GM21786 (cell line): ENCODE results near the gene IKZF4.
A peak's percentile ranks its signal among the peaks of the same experiment; 100 is the strongest.
"Not testable (repeated sequence)": the region's sequence is repeated elsewhere in the genome, so short reads cannot be mapped to it uniquely, and the experiment has no call there.

Experiments used
- ATAC-seq: cut with Tn5 transposase; IDR thresholded peaks from one replicate; pipeline ENCODE4 v1.9.1; 2021; ENCODE audit not compliant: unreplicated experiment

The IKZF4 gene

DNA sequence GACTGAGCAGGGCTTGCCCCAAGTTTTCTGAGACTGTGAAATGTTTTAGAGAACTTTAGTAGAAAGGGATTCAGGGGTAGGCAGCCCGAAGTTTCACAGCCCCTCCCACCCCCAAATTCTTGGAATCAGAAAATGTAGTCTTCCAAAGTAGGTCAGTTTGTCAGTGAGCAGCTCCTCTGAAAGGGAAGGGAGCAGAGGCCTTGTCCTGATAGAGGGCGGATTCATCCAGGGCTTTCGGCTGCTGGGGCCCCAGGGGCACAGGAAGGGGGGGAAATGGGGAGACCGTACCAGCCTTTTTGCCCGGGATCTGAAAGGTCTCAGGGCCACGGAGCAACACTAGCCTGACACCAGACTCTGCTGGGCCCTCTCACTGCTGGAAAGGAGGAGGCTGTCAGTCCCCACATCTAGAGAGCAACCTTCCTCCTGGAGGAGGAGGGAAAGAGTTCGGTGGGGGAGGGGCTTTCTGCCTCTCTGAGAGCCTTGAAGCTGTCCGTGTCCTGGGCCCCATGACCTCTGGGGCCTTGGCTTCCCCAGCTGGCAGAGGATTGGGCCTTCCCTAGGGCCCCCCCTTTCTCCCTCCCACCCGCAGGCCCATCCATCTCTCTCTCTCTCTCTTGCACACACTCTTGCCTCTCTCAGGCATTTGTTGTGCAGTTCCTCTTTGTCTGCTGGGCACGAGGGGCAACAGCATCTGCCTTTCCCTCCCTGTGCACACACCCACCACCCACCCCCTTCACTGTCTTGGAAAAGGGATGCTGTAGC, at the start of gene IKZF4:
TSS of gene IKZF4 (plus strand) at position 621 of the 762 bp plus-strand sequence. CDS start 451 bp downstream, outside the sequence.
- ATAC-seq: no peak

DNA sequence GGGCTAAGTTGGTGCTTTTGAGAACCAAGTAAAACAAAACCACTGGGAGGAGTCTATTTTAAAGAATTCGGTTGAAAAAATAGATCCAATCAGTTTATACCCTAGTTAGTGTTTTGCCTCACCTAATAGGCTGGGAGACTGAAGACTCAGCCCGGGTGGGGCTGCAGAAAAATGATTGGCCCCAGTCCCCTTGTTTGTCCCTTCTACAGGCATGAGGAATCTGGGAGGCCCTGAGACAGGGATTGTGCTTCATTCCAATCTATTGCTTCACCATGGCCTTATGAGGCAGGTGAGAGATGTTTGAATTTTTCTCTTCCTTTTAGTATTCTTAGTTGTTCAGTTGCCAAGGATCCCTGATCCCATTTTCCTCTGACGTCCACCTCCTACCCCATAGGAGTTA, 48.8 kb upstream of the IKZF4 start:
- no peak for ATAC-seq

DNA sequence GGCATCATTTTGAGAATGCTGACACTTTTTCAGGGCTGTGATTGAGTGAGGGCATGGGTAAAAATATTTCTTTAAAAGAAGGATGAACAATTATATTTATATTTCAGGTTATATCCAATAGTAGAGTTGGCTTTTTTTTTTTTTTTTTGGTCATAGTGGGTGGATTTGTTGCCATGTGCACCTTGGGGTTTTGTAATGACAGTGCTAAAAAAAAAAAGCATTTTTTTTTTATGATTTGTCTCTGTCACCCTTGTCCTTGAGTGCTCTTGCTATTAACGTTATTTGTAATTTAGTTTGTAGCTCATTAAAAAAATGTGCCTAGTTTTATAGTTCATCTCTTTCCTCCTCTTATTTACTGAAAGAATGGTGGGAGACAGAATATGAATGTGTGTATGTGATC, 48.4 kb upstream of the IKZF4 start:
- ATAC-seq: no peak

DNA sequence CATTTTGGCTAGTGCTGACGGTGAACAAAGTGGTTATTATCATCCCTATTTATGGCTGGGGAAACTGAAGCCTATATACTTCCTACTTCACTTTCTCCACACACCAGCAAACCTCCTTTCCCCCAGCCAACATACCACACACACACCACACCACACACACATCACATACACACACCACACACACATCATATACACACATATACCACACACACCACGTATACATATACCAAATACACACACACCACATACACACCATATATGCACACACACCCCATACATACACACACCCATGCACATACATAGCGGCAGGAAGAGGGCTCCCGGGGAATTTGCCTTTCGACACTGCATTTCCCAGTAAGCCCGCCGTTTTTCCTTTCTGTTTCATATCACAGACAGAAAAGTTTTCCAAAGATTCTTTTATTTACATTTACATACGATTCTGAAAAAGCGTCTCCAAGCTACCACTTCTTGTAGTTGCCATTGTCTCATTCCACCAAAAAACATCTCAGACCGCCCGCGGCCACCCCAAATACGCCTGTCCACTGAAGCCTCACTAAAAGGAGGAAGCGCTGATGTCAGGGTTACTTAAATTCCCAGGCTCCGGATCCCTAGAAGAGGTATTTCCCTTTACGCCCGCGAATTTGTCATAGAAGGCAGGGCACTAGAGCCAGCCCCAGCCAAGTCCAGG, 47.8 kb upstream of the IKZF4 start:
- no peak for ATAC-seq

DNA sequence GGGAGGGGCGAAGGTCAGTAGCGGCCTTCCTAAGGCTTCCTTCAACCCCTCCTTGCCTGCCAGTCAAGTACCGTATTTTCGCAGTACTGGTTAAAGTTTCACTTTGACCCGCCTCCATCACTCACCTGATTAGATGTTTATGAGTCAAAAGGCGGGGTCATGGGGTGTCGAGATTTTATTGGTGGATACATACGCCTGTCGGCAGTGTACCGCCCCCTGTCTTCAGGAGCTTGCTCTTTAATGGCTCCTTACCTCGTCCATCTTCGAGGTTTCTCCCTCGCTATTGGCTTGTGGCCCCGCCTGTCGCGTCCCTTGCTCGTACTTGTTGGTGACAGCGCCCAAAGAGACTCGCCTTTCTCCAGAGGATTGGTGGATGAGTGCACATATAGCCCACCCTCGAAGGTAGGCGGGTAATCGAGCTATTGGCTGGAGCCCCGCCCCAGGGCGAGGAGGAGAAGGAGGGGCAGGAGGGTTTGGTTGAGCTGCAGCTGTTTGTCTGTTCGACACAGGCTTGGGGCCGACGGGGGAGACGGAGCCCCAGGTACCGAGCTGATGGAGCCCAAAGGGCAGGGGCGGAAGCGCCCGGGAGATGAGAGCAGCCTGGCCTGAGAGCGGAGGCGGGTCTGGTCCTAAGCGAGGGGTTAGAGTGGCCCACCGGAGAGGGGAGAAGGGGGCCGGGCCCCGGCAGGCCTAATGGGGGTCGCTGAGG, 47.1 kb upstream of the IKZF4 start, which contains the start of gene RAB5B:
TSS of gene RAB5B (plus strand) at position 480 of the 709 bp plus-strand sequence. CDS start 12,883 bp downstream, outside the sequence.
- peak; percentile 91 for ATAC-seq

DNA sequence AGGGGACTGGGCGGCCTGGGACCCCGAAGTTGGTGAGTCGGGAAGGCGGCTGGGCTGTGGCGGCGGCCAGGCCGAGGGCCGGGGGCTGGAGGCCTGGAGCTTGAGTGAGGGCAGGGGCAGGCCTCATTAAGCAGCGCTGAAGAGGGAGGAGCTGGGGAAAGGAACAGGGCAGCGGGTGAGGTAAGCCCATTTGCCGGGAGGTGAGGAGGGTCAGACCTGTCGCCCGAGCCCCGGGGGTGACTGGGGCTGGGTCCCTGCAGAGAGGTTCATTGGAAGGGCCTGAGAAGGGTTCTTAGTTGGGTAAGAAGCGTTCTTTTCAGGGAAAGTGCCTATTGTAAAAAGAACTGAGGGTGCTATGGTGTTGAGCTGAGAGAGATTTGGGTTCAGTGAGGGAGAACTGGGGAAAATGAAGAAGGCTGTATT, 46.5 kb upstream of the IKZF4 start:
- ATAC-seq: no peak

DNA sequence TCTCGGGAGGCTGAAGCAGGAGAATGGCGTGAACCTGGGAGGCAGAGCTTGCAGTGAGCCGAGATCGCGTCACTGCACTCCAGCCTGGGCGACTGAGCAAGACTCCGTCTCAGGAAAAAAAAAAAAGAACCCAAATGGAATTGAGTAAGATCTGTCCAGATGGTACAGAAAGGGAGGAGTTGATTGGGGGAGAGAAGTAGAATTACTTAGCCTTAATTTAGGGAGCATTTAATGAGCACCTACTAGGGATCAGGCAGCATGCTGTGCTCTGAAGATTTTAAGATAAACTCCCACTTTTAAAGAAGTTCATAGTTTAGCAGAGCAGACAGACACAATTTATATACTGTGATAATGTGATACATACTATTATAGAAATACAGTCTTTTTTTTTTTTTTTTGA, 42.5 kb upstream of the IKZF4 start:
- ATAC-seq: no peak

DNA sequence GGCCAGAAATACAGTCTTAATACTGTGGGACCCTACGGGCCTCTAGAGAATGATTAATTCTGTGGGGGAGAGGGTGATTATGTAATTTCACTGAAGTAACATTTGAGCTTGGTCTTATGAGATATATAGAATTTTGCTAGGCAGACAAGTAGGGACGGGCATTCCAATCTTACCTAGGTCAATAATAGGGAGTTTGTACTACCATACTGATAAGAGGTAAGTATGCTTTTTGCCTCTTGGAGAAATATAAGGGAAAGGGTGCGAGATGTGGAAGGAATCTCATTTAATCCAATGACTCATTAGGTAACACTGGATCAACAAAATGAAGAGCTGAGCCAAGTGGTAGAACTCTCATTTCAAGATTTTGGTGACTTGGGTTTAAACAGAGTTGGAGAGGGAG, 41.8 kb upstream of the IKZF4 start:
- ATAC-seq: no peak

DNA sequence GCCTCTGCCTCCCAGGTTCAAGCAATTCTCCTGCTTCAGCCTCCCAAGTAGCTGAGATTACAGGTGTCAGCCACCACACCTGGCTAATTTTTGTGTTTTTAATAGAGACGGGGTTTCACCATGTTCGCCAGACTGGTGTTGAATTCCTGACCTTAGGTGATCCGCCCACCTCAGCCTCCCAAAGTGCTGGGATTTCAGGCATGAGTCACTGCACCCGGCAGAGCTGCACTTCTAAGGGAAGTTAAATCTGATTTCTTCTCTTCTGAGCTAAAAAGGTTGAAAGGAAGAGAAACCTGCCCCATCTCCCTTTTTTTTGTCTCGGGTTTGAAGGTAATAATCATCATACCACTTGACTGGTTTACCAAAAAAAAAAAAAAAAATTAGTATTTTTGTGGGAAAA, 39.0 kb upstream of the IKZF4 start:
- not testable (repeated sequence) for ATAC-seq

DNA sequence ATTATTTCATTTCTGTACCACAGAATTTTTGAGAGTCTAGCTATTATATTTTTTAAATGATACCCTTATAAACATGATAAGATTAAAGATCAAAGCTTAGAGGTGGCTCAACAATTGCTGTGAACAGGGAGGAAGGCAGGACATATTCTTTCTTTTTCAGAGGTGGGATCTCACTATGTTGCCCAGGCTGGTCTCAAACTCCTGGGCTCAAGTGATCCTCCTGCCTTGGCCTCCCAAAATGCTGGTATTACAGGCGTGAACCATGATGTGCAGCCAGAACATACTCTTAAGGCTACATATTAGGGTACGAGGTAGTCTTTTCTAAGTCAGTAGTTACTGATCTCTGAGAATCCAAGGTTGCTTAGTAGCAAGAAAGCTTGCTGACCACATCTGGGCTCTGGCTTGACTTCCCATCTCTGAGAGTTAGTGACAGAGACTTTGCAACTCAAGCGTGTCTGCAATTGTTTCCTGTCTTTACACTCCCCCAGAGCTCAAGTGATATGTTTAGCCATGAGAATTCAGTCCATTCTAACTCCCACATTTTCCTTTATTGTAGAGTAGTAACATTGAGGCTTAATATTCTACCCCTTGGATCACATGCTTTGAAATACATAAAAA, 38.4 kb upstream of the IKZF4 start:
- peak; percentile 93 for ATAC-seq

DNA sequence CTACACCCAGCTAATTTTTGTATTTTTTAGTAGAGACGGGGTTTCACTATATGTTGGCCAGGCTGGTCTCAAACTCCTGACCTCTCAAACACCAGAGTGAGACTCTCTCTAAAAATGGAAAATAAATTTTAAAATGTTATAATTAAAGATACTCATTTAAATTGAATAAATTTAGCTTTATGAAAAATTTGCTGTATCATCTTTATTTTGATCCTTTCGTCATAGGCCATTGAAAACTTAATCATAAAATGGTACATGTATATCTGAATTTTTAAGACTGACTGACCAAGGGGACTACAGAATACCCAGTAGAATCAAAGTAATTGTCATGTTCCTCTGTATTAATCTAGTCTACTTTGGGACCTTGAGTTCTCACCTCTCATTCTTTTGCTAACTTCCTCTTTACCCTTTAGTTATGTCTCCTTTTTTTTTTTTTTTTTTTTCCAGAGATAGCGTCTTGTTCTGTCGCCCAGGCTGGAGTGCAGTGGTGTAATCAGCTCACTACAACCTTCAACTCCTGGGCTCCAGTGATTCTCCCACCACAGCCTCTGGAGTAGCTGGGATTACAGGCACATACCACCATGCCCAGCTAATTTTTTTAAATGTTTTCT, 37.5 kb upstream of the IKZF4 start:
- no peak for ATAC-seq

DNA sequence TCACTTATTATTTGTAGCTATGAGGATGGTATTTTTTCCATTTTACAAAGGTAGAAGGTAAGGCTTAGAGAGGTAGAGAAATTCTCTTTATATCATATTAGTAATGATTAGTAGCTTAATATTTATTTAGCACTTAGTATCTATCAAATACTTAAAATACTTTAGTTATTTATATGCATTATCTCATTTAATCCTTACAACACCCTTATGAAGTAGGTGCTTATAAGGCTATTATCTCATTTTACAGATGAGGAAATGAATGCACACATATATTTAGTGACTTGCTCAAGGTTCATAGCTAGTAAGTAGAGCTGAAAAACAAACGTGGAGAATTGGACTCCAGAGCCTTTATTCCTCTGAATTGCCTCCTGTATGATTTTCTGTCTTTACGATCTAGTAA, 36.0 kb upstream of the IKZF4 start:
- ATAC-seq: no peak

DNA sequence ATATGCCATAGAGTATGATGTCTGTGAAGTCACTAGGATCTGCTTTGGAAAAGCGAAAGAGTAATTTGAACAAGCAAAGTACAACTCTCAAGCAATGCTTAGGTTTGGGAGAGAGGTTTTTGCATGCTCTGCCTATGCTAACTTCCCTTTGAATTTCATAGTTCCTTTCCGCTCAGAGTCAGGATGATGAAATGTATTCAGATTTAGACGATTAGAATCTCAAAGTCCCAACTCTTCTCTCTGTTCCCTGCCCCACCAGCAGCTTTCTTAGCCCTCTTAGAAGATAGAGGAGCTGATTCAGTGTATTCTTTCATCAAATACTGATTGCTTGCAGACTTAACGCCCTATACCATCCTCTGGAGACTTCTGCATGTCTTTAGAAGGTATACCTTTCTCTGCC, 35.5 kb upstream of the IKZF4 start:
- no peak for ATAC-seq

DNA sequence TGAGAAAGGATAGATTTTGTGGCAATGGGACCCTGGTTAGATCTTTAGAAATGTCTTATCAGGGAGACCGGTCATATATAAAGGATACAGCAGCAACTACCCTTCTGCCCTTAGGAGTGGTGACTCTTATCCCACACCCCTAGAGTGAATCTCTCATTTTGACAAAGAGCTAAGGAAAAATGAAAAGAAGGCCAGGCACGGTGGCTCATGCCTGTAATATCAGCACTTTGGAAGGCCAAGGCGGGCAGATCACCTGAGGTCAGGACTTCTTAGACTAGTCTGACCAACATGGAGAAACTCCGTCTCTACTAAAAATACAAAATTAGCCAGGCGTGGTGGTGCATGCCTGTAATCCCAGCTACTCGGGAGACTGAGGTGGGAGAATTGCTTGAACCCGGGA, 34.9 kb upstream of the IKZF4 start:
- ATAC-seq: not testable (repeated sequence)

DNA sequence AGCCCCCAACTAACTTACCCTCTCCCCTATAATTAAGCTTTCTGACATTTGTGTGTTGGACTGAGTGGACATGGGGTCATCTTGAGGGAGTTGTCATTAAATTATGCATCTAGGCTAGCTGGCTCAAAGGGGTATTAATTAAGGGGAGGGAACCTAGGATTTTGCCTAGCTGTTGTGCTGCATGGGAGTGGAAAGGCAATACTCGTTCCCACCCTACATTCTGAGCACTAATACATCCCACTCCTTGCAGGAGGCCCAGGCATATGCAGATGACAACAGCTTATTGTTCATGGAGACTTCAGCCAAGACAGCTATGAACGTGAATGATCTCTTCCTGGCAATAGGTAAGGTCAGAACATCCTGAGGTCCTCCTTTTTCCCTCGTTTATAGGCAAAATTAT, 29.7 kb upstream of the IKZF4 start:
- no peak for ATAC-seq

DNA sequence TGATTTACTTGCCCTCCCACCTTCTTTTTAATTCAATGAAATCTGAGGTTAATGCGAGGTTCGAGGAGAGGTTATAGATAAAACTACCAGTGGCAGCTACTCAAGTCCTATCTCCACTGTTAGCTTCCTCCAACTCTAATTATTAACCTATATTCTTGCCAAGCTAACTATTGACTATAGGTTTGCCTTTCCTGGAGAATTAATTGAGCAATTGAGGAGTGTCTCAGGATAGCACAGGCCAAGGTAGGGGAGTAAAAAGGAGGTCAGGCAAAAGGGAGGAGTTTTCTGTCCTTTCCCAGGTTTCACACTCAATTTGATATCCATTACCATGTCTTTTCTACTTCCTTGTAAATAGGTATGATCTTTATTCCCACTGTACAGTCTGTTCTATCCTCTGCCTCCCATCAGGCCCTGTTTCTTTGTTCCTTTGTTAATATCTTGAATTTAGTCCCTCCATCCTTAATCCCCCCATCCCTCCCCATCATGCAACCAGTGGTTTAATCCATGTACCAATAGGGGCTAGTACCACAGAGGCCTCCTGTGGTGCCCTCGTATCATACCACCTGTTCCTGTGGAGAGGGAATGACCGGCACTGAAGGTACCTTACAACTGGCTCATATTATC, 27.5 kb upstream of the IKZF4 start:
- ATAC-seq: no peak

DNA sequence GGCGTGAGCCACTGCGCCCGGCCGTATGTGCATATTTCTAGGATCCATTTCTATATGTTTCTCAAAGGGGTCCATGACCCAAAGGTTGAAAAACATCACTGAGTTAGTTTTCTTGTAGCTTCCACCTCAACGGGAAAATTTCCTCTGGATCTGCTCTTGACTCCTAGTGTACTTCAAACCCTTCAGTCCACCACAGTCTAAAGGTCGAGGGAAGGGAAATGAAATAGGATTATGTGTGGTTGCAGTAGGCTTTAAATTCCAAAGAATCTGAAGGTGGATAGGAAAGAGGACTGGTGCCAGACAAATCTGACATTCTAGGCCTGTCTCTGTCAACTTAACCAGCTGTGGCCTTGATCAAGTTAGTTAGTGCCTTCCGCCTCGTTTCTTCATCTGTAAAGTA, 25.5 kb upstream of the IKZF4 start:
- no peak for ATAC-seq

DNA sequence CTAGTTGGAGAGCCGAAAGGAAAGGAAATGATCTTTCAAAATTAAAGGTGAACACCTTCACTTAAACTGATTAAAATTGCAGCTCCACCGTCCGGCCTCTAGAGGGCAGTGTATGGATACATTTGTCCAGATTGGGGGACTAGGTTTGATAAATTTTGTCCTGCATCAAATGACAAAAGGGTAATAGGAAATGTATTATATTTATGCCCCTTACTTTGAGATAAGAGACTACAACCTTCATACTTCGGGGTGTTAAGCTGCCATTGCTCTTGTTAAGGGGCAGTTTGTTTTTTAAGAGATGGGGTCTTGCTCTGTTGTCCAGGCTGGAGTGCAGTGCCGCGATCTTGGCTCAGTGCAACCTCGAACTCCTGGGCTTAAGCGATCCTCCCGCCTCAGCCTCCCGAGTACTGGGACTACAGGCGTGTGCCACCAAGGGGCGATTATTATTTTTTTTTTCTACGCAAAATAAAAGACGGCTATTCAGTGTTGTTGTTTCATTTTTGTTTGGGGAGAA, 24.6 kb upstream of the IKZF4 start:
- no peak for ATAC-seq

DNA sequence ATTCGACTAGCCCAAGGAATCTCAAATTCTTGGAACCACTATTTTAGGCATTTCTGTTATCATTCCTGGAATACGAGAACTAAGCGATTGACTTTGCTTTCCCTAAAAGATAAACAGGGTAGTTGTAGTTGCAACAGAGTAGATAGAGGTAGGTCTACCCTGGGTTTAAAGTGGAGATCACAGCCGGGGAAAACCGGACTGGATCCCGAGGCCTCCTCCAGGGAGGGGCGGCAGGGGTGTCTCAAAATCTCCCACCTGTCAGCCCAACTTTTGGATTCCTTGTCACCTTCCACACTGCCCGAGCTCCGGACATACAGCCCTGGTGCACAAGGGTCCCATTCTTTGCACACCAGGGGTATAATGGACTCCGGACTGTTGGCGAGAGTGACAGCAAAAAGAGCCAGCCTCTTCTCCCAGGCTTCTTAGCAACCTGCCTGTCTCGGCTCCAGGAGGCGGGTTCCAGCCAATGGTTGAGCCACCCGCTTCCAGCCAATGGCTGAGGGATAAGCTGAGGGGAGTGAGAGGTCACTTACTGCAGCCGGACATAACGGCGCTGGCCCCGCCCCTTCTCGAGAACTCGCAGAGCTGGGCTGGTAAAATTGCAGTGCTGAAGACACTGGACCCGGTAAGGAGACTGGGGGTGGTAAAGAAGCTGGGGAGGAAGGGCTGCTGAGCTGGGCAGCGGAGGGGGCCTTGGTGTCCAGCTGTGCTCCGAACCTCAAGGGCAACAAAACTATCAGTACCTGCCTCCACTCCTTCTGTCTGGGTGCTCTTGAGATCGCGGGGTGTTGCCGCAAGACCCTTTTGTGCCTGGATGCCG, 23.9 kb upstream of the IKZF4 start, which contains the start of gene SUOX:
TSS of gene SUOX (plus strand) at position 562 of the 820 bp plus-strand sequence. CDS start 4,946 bp downstream, outside the sequence.
- ATAC-seq: peak; percentile 100
